SK-N-SH (cell line): ENCODE measurements around the gene ARMC7. TPM values are rescaled to one million over a fixed set of nuclear protein-coding genes. Genes with fewer than 3 reads are reported as not detected.

ENCODE experiments used
- CTCF ChIA-PET: fragments of 300-600, 350-600 bp; formaldehyde crosslinking; extraction: SDS; loops from one replicate; lab custom pipeline; 2021; lab: Yijun Ruan, JAX
- POLR2A ChIA-PET: fragments of 350-600 bp; sonication (Branson Sonifier 250); formaldehyde crosslinking; extraction: SDS; loops from one replicate; lab custom pipeline; 2020; ENCODE audit warnings: antibody characterized with exemption, inconsistent platforms; lab: Yijun Ruan, JAX
- DNase-seq: peaks from one replicate; pipeline ENCODE4 v3.0.0; 2012
- H2AFZ ChIP-seq: fragments of 200-600 bp; sonication (generic); 2 replicates; pipeline ENCODE4 v1.8.1; 2016; ENCODE audit warnings: antibody characterized with exemption, mild to moderate bottlenecking, low read depth
- H3F3A ChIP-seq: fragments of 200-600 bp; sonication (generic); replicated peaks from 2 replicates; pipeline ENCODE3; 2016; ENCODE audit warnings: antibody characterized with exemption, mild to moderate bottlenecking; ENCODE audit not compliant: insufficient read depth
- H3K27ac ChIP-seq, 2 experiments: fragments of 200-500 bp in 1 of 2; fragments of 200-600 bp in 1 of 2; sonication (Bioruptor generic) in 1 of 2; sonication (generic), shearing (Covaris generic) in 1 of 2; 2 replicates each; pipeline versions ENCODE4 v1.5.1 to v1.6.1; 2014 to 2016; ENCODE audit warnings: low read depth in 2 of 2, inconsistent platforms in 1 of 2, low read length in 1 of 2, mild to moderate bottlenecking in 1 of 2, mixed read lengths in 1 of 2
- H3K27me3 ChIP-seq: fragments of 200-600 bp; sonication (generic), shearing (Covaris generic); 2 replicates; pipeline ENCODE4 v1.6.1; 2016; ENCODE audit warnings: mixed run types; ENCODE audit not compliant: insufficient read depth
- H3K36me3 ChIP-seq, 2 experiments: fragments of 200-500 bp in 1 of 2; fragments of 200-600 bp in 1 of 2; sonication (Bioruptor generic) in 1 of 2; sonication (generic) in 1 of 2; replicated peaks in 1 of 2; 2 replicates each; pipeline versions ENCODE3 to v1.5.1; 2014 to 2016; ENCODE audit warnings: low read length in 1 of 2, mild to moderate bottlenecking in 1 of 2; ENCODE audit not compliant: insufficient read depth in 2 of 2, control insufficient read depth in 1 of 2
- H3K4me1 ChIP-seq, 2 experiments: fragments of 200-500 bp in 1 of 2; fragments of 200-600 bp in 1 of 2; sonication (Bioruptor generic) in 1 of 2; sonication (generic), shearing (Covaris generic) in 1 of 2; 2 replicates each; pipeline versions ENCODE4 v1.5.1 to v1.6.1; 2014 to 2016; ENCODE audit warnings: low read depth in 1 of 2, low read length in 1 of 2, mixed run types in 1 of 2; ENCODE audit not compliant: insufficient read depth in 2 of 2, control insufficient read depth in 1 of 2
- H3K4me2 ChIP-seq: fragments of 200-600 bp; sonication (generic), shearing (Covaris generic); 2 replicates; pipeline ENCODE4 v1.6.1; 2017; ENCODE audit warnings: mixed run types
- H3K4me3 ChIP-seq, 2 experiments: fragments of 200-500 bp in 1 of 2; fragments of 200-600 bp in 1 of 2; sonication (Bioruptor generic) in 1 of 2; sonication (generic), shearing (Covaris generic) in 1 of 2; 2 replicates each; pipeline versions ENCODE4 v1.5.1 to v1.8.1; 2014 to 2016; ENCODE audit warnings: low read depth in 2 of 2, inconsistent platforms in 1 of 2, low read length in 1 of 2, mild to moderate bottlenecking in 1 of 2, mixed read lengths in 1 of 2, moderate library complexity in 1 of 2
- H3K79me2 ChIP-seq: fragments of 200-600 bp; sonication (generic); 2 replicates; pipeline ENCODE4 v1.8.1; 2017; ENCODE audit warnings: mild to moderate bottlenecking; ENCODE audit not compliant: insufficient read depth
- H3K9ac ChIP-seq: fragments of 200-600 bp; sonication (generic); 2 replicates; pipeline ENCODE4 v1.6.1; 2017; ENCODE audit warnings: mixed run types
- H3K9me2 ChIP-seq: fragments of 200-600 bp; sonication (generic); 2 replicates; pipeline ENCODE4 v1.6.1; 2017; ENCODE audit warnings: mixed run types
- H3K9me3 ChIP-seq: fragments of 200-600 bp; sonication (generic); 2 replicates; pipeline ENCODE4 v1.6.1; 2017; ENCODE audit warnings: mixed run types, mild to moderate bottlenecking, moderate library complexity
- H4K20me1 ChIP-seq: fragments of 200-600 bp; sonication (generic); 2 replicates; pipeline ENCODE4 v1.6.1; 2017; ENCODE audit warnings: mild to moderate bottlenecking, mixed run types; ENCODE audit not compliant: insufficient read depth
- CHD2 ChIP-seq: fragments of 150-350 bp; IDR thresholded peaks from 2 replicates; pipeline ENCODE4 v1.6.1; 2018; ENCODE audit warnings: low read length; ENCODE audit not compliant: partially characterized antibody
- EP300 ChIP-seq, 2 experiments: IDR thresholded peaks; 2 replicates each; pipeline versions ENCODE4 v1.4.0 to v1.6.1; 2012; ENCODE audit warnings: borderline replicate concordance in 1 of 2, low read depth in 1 of 2, low read length in 1 of 2
- FOSL2 ChIP-seq: IDR thresholded peaks from 2 replicates; pipeline ENCODE4 v1.4.0; 2012; ENCODE audit warnings: low read depth, mild to moderate bottlenecking, moderate library complexity, borderline replicate concordance
- RXRA ChIP-seq: IDR thresholded peaks from 2 replicates; pipeline ENCODE4 v1.4.0; 2012; ENCODE audit warnings: low read depth, mild to moderate bottlenecking, borderline replicate concordance
- TAF1 ChIP-seq: IDR thresholded peaks from 2 replicates; pipeline ENCODE4 v1.6.1; 2012; ENCODE audit warnings: low read depth, mild to moderate bottlenecking, low read length, moderate library complexity, borderline replicate concordance
- TEAD4 ChIP-seq: IDR thresholded peaks from 2 replicates; pipeline ENCODE4 v1.4.0; 2012; ENCODE audit warnings: mild to moderate bottlenecking, borderline replicate concordance; ENCODE audit not compliant: insufficient read depth
- YY1 ChIP-seq: IDR thresholded peaks from 2 replicates; pipeline ENCODE4 v1.4.0; 2012; ENCODE audit warnings: low read depth, mild to moderate bottlenecking
- WGBS: methylation state at CpG from one replicate; pipeline ENCODE4 v1.1.6; 2017; ENCODE audit warnings: low lambda C conversion rate; 5-methylcytosine and 5-hydroxymethylcytosine counted together
- polyA plus RNA-seq, 3 experiments: library from polyadenylated mRNA; depleted of rRNA; stranded (reverse); fragments of >200 nt; gene quantifications; 2 replicates each; pipeline ENCODE4 v1.2.3, GENCODE V29; 2012
- TF ChIP-seq, protein P1 (sequence below): IDR thresholded peaks from 2 replicates; pipeline ENCODE4 v1.4.0; 2012; ENCODE audit warnings: low read depth
- TF ChIP-seq, protein P2 (sequence below): IDR thresholded peaks from 2 replicates; pipeline ENCODE4 v1.6.1; 2012; ENCODE audit warnings: mild to moderate bottlenecking, low read depth, low read length, moderate library complexity
- TF ChIP-seq, protein P3 (sequence below): IDR thresholded peaks from 2 replicates; pipeline ENCODE4 v1.4.0; 2012; ENCODE audit warnings: low read depth, borderline replicate concordance

The ARMC7 gene
- polyA plus RNA-seq, 1 of the 3 experiments (the other 2 are of a cell fraction): 10.8 TPM

DNA sequence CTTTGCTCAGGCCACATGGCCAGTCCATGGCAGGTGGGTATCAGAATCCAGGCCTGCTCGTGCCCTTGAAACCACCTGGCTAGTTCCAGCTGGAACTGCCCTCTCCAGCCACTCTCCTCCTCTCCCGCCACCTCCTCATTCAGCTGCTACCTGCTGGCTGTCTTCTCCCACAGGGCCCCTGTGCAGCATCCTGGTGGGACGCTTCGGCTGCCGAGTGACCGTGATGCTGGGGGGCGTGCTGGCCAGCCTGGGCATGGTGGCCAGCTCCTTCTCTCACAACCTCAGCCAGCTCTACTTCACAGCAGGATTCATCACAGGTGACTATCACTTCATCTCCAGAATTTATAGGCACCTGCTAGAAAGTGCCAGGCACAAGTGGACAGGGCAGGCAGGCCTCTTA lies 11.9 kb upstream of the ARMC7 start:
- Histone ChIP-seq H4K20me1 (no peaks in the 10 kb centered on the region), H3K4me3 (no peak overlapping the region), H2AFZ (no peak overlapping the region), H3K79me2 (no peaks in the 10 kb centered on the region), H3K4me2 (no peak overlapping the region), H3F3A (no peaks in the 10 kb centered on the region), H3K27me3 (no peaks in the 10 kb centered on the region), H3K9ac (no peak overlapping the region), H3K4me1 (no peaks in the 10 kb centered on the region; a peak in 1 of 4 replicates), H3K27ac (no peak overlapping the region), H3K36me3 (no peaks in the 10 kb centered on the region), H3K9me2 (no peaks in the 10 kb centered on the region), H3K9me3 (no peaks in the 10 kb centered on the region)
- ChIA-PET CTCF (interaction anchor here (1.2 to 1.7 kb wide), 3 partner anchors 8 to 104 kb away, joined by 6 to 9 read pairs (median 8); no protein-coding TSS in a partner anchor), POLR2A (no interaction called here)
- WGBS: 85% methylated on average over 7 of the region's 7 CpGs
- no peak for DNase-seq
- TF ChIP-seq FOSL2: no peak
- TF ChIP-seq TEAD4: no peak
- TF ChIP-seq TAF1: no peak
- TF ChIP-seq, protein P1, sequence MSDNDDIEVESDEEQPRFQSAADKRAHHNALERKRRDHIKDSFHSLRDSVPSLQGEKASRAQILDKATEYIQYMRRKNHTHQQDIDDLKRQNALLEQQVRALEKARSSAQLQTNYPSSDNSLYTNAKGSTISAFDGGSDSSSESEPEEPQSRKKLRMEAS: no peak
- no peak for TF ChIP-seq CHD2

DNA sequence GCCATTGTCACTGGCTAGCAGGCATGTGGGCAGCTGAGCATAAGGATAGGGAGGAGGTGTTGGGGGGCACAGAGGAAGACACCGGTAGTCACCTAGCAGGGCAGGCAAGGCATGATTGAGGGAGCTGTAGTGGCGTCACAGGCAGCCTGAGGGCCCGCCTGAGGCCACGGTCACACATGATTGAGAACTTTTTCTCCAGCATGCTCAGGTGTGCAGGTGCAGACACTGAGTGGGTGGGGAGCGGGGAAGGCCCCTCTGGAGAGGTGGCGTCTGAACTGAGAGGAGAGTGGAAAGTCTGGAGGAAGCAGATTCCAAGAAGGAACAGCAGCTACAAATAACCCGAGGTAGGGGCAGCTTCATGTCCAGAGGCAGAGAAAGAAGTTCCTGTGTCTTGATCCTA lies 10.9 kb upstream of the ARMC7 start:
- no peaks in the 10 kb centered on the region; a peak in 1 of 4 replicates for H3K4me1 ChIP-seq
- no peak overlapping the region for H3K27ac ChIP-seq
- TF ChIP-seq FOSL2: no peak
- no peak overlapping the region for H3K9ac ChIP-seq
- no peak overlapping the region for H2AFZ ChIP-seq
- H4K20me1 ChIP-seq: no peaks in the 10 kb centered on the region
- H3K4me2 ChIP-seq: no peak overlapping the region
- H3K4me3 ChIP-seq: no peak overlapping the region
- no peaks in the 10 kb centered on the region for H3F3A ChIP-seq
- no peaks in the 10 kb centered on the region for H3K79me2 ChIP-seq
- ChIA-PET CTCF (interaction anchor here (0.6 to 1.3 kb wide), 3 partner anchors 11 to 39 kb away, joined by 3 to 4 read pairs (median 3); partner anchors contain the start of gene SLC16A5), POLR2A (interaction anchor here (0.6 kb wide), 1 partner anchor 1393 kb away, joined by 3 read pairs; no protein-coding TSS in a partner anchor)
- DNase-seq: no peak
- no peaks in the 10 kb centered on the region for H3K27me3 ChIP-seq
- H3K9me3 ChIP-seq: no peaks in the 10 kb centered on the region
- 80% methylated on average over 7 of the region's 7 CpGs for WGBS
- H3K9me2 ChIP-seq: no peaks in the 10 kb centered on the region
- no peaks in the 10 kb centered on the region for H3K36me3 ChIP-seq

- CTCF ChIA-PET: interaction anchor here (1.0 to 1.3 kb wide), 2 partner anchors 11 to 12 kb away, joined by 3 to 4 read pairs; partner anchors contain the start of gene SLC16A5
- POLR2A ChIA-PET: no interaction called here
These were observed 9.7 kb upstream of the ARMC7 start for GRCh38 chr17:75099881-75100595.

More at GRCh38 chr17:75099881-75100595, 9.7 kb upstream of the ARMC7 start:
- Histone ChIP-seq H3K9ac (no peak overlapping the region), H3K4me1 (no peaks in the 10 kb centered on the region; a peak in 1 of 4 replicates), H3K79me2 (no peaks in the 10 kb centered on the region), H3K27me3 (no peaks in the 10 kb centered on the region), H3K27ac (no peak overlapping the region), H3K4me3 (no peak overlapping the region), H3K9me3 (no peaks in the 10 kb centered on the region), H3K4me2 (no peak overlapping the region), H4K20me1 (no peaks in the 10 kb centered on the region), H3F3A (no peaks in the 10 kb centered on the region), H2AFZ (no peak overlapping the region), H3K9me2 (no peaks in the 10 kb centered on the region), H3K36me3 (no peaks in the 10 kb centered on the region)
- no peak for DNase-seq
- WGBS: 88% methylated on average over 22 of the region's 31 CpGs
- no peak for TF ChIP-seq FOSL2
- TF ChIP-seq RXRA: no peak
- TF ChIP-seq, protein P2, sequence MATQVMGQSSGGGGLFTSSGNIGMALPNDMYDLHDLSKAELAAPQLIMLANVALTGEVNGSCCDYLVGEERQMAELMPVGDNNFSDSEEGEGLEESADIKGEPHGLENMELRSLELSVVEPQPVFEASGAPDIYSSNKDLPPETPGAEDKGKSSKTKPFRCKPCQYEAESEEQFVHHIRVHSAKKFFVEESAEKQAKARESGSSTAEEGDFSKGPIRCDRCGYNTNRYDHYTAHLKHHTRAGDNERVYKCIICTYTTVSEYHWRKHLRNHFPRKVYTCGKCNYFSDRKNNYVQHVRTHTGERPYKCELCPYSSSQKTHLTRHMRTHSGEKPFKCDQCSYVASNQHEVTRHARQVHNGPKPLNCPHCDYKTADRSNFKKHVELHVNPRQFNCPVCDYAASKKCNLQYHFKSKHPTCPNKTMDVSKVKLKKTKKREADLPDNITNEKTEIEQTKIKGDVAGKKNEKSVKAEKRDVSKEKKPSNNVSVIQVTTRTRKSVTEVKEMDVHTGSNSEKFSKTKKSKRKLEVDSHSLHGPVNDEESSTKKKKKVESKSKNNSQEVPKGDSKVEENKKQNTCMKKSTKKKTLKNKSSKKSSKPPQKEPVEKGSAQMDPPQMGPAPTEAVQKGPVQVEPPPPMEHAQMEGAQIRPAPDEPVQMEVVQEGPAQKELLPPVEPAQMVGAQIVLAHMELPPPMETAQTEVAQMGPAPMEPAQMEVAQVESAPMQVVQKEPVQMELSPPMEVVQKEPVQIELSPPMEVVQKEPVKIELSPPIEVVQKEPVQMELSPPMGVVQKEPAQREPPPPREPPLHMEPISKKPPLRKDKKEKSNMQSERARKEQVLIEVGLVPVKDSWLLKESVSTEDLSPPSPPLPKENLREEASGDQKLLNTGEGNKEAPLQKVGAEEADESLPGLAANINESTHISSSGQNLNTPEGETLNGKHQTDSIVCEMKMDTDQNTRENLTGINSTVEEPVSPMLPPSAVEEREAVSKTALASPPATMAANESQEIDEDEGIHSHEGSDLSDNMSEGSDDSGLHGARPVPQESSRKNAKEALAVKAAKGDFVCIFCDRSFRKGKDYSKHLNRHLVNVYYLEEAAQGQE: no peak
- no peak for TF ChIP-seq EP300 (IDR thresholded peaks at IDR 0.05; ENCODE audit: borderline replicate concordance in 1 of 2, low read depth in 1 of 2, low read length in 1 of 2)
- TF ChIP-seq YY1: no peak
- TF ChIP-seq, protein P3, sequence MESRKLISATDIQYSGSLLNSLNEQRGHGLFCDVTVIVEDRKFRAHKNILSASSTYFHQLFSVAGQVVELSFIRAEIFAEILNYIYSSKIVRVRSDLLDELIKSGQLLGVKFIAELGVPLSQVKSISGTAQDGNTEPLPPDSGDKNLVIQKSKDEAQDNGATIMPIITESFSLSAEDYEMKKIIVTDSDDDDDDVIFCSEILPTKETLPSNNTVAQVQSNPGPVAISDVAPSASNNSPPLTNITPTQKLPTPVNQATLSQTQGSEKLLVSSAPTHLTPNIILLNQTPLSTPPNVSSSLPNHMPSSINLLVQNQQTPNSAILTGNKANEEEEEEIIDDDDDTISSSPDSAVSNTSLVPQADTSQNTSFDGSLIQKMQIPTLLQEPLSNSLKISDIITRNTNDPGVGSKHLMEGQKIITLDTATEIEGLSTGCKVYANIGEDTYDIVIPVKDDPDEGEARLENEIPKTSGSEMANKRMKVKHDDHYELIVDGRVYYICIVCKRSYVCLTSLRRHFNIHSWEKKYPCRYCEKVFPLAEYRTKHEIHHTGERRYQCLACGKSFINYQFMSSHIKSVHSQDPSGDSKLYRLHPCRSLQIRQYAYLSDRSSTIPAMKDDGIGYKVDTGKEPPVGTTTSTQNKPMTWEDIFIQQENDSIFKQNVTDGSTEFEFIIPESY: no peak
- TF ChIP-seq TEAD4: no peak
- no peak for TF ChIP-seq TAF1
